ENCODE data around the gene UNC79.

Gene UNC79

DNA sequence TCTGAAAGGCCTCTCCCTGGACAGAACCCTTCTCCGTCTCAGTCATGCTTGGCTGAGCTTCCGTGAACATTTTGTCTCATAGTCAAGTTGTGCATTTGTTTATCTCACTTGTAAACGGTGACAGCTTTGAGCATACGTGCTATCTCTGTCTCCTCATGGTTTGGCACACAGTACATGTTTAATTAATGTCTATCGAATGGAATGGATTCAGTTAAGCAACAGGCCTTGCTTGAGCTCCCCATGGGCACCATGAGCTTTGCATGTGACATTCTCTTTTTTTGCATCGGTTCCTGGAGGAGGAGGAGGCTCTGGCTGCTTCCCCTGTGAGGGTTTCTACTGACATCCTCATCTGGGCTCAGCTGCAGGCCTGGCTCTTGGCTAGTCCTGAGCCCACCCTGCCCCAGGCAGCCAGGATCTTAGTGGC is 277.6 kb downstream of the UNC79 start:
- no peak for DNase-seq
- no peaks in the 10 kb centered on the region for H3K9me3 Mint-ChIP-seq
- H3K4me3 Mint-ChIP-seq: no peak overlapping the region

DNA sequence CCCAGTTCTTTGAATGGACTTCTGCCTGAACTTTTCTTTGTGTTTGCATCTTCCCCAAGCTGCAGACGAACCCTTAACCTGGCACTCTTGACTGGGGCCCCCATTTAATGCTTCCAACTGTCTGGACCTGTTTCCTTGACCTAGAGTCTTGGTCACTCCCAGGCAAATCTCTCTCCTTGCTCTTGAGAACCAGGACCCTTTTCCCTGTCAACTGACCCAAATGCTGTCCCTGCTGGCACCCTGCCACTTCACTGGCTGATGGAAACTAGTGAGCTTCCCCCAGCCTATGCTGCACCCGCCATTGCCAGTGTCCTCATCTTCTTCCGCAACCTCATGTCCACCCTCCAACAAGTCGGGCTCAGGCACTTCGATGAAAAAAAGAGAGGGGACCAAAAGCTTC is 278.1 kb downstream of the UNC79 start:
- Mint-ChIP-seq H3K27ac (no peak overlapping the region), H3K27me3 (peaks cover 5% of the 10 kb centered on the region), H3K36me3 (ENCODE audit: low read depth) (no peaks in the 10 kb centered on the region), H3K9me3 (no peaks in the 10 kb centered on the region), H3K4me3 (no peak overlapping the region), H3K4me1 (ENCODE audit: low read depth) (no peaks in the 10 kb centered on the region)
- DNase-seq: no peak

More for the DNA sequence above, 277.6 kb downstream of the UNC79 start:
- Mint-ChIP-seq H3K4me1 (ENCODE audit: low read depth) (no peaks in the 10 kb centered on the region), H3K27ac (no peak overlapping the region), H3K36me3 (ENCODE audit: low read depth) (no peaks in the 10 kb centered on the region), H3K27me3 (peaks cover 10% of the 10 kb centered on the region)

DNA sequence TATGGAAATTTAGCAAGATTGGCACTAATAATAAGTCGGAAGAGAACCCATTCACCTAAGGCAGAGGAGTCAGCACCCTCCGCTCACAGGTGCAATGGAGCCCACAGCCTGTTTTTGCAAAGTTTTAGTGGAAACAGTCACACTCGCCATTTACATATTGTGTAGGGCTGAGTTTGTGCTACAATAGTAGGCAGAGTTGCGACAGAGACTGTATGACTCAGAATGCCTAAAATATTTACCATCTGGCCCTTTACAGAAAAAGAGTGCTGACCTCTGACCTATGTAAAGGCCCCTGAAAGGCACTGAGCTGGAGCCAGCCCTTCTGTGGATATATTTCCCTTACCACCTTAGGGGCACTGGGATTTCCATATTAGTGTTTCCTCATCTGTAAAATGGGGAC is 278.5 kb downstream of the UNC79 start:
- Mint-ChIP-seq H3K27me3 (peaks cover 4% of the 10 kb centered on the region), H3K9me3 (no peaks in the 10 kb centered on the region), H3K4me3 (no peak overlapping the region), H3K4me1 (ENCODE audit: low read depth) (no peaks in the 10 kb centered on the region), H3K36me3 (ENCODE audit: low read depth) (no peaks in the 10 kb centered on the region), H3K27ac (no peak overlapping the region)
- DNase-seq: no peak

DNA sequence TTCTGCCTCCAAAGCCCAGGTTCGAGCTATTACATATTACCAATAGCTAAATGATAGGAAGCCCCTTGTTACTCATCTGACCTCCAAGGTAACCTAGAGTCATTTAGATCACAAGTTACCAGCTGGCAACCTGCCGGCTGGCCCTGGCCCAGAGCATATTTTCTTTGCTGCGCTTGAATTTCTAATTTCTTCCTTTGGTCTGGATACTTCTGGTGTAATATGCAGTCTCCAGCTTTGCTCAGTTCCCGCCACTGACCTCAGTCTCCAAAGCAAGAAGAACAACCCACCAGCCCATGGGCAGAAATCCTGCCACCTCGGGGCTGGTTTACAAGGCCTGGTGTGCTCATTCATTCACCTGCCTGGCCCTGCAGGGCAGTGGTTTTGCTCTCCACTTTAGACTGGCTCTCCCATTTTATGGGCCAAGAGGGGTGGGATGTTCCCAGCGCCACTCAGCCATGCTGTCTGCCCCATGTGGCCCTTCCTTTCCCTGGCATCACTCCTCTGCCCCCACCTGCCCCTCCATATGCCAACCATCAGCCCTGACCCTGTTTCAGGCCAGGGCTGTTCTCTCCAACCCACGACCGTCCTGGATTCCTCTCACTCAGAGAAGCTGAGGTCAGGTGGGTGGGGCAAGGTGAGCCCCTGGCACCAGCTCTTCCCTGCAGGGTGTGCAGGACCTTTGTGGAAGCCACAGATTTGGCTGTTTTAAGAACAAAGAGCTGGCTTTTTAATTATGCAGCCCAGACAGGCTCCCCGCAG is 281.5 kb downstream of the UNC79 start:
- Mint-ChIP-seq H3K9me3 (no peaks in the 10 kb centered on the region), H3K36me3 (ENCODE audit: low read depth) (no peaks in the 10 kb centered on the region), H3K27me3 (peaks cover 5% of the 10 kb centered on the region), H3K4me3 (no peak overlapping the region), H3K27ac (no peak overlapping the region), H3K4me1 (ENCODE audit: low read depth) (no peaks in the 10 kb centered on the region)
- DNase-seq: no peak

DNA sequence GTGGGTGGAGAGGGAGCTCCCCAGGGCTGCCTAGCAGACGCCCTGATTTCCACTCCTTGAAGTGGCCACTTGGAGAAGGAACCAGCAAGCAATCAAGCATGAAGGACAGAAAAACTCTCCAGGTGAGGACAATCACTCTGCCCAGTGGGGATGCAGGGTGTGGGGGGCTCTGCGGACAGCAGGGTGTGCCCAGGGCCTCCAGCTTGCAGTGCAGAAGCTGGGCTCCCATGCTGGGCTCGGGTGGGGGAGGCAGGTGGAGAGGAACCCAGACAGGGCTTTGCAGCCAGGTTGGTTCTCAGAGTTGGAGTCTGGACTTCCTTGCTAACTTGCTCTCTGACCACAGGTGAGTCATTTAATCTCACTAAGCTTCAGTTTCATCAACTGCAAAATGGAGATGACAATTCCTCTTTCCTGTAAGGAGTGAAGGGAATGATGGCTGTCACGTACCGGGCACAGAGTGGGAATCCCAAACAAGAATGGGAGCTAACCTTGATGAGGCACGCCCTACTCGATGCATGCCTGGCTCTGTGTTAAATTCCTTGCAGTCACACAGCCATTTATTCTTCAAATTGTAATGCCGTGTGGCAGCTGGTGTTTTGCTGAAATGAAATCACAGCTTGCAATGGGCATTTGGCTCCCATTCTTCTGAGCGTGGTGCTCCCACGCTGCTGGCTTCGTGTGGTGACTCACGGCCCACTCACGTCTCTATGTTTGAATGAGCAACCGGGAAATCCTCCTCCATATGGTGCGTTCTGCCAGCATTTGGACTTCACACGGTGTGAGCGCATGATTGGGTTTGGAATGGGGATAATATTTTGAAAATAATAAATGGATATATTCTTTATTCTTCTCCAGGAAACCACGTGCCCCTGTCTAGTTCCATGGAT is 282.3 kb downstream of the UNC79 start:
- H3K27ac Mint-ChIP-seq: no peak overlapping the region
- H3K27me3 Mint-ChIP-seq: peaks cover 5% of the 10 kb centered on the region
- no peaks in the 10 kb centered on the region for H3K9me3 Mint-ChIP-seq
- H3K4me1 Mint-ChIP-seq (ENCODE audit: low read depth): no peaks in the 10 kb centered on the region
- H3K4me3 Mint-ChIP-seq: no peak overlapping the region
- no peaks in the 10 kb centered on the region for H3K36me3 Mint-ChIP-seq (ENCODE audit: low read depth)
- no peak for DNase-seq

DNA sequence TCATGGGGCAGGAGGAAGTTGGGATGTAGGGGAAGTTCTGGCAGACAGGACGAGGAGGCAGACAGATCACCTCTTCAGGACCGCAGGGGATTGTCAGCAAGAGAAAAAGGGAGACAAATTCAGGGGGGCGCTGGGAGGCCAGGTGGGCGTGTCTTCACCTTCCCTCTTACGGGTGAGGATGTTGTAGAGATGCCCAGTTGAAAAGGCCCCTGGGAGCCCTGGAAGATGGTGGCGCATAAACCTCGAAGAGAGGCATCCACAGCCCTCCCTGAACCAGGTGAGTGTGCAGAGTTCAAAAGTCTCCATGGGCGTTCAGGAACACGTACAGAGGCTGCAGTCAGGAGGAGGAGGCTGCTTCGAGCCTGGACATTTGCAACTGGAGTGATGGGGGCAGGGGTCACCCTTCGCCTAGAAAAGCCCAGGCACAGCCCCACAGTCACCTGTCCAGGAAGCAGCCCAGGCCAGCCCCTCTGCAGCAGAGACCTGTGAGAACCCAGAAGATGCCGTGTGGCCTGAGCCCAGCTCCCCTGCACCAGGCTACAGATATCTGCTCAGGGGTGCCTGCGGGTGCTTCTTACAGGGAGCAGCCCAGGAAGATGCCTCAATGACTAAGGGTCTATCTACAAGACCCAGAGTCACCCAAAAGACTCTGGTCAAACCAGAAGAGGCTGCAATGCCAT is 283.1 kb downstream of the UNC79 start:
- Mint-ChIP-seq H3K36me3 (ENCODE audit: low read depth) (no peaks in the 10 kb centered on the region), H3K27me3 (peaks cover 5% of the 10 kb centered on the region), H3K27ac (no peak overlapping the region), H3K9me3 (no peaks in the 10 kb centered on the region), H3K4me1 (ENCODE audit: low read depth) (no peaks in the 10 kb centered on the region), H3K4me3 (no peak overlapping the region)
- DNase-seq: no peak

DNA sequence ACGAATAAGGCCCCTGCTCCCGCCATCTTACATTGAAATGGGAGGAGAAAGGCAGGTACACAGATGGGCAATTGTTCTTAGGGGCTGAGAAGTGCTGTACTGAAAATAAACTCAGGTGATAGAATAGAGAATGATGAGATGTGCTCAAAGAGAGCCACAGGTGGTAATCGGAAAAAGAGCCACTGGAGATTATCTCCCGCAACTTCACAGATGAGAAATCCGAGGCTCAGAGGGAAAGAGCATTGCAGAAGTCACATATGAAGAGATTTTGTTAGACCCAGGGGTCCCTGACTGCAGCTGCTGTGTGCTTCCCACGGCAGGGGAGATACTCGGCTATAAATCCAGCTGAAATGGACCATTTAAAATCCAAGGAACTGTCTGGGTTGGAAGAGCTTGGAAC is 283.9 kb downstream of the UNC79 start:
- Mint-ChIP-seq H3K36me3 (ENCODE audit: low read depth) (no peaks in the 10 kb centered on the region), H3K4me3 (no peak overlapping the region), H3K9me3 (no peaks in the 10 kb centered on the region), H3K4me1 (ENCODE audit: low read depth) (no peaks in the 10 kb centered on the region), H3K27me3 (peaks cover 5% of the 10 kb centered on the region), H3K27ac (no peak overlapping the region)
- DNase-seq: no peak

DNA sequence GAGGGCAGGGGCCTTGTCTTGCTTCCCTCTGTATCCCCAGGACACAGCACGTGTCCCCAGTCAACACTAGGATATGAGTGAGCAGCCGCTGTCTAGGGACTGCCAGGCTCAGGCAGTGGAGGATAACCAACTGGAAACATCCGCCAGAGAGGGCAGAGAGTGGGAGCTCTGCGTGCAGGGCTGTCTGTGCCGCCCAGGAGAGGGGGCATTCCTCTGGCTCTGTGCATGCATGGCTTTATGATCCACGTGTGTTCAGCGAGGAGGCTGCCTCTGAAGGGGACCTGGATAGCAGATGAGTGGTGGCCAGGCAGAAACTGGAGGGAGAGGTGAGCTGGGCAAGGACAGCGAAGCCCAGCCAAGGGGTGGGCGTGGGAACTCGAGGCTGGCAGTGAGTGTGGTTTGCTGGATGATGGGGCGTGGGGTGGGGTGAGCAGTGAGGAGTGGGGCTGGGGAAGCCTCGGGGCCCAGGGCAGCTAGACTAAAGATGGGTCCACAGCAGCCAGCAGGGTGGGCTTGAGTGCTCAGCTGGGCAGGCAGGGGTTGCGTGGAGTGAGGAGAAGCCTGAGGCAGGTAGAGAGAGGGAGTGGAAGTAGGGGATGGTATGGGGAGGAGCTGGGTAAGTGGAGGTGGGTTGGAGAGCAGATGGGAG is 284.7 kb downstream of the UNC79 start:
- Mint-ChIP-seq H3K27ac (no peak overlapping the region), H3K36me3 (ENCODE audit: low read depth) (no peaks in the 10 kb centered on the region), H3K4me3 (no peak overlapping the region), H3K9me3 (no peaks in the 10 kb centered on the region), H3K27me3 (peaks cover 5% of the 10 kb centered on the region), H3K4me1 (ENCODE audit: low read depth) (no peaks in the 10 kb centered on the region)
- DNase-seq: no peak

DNA sequence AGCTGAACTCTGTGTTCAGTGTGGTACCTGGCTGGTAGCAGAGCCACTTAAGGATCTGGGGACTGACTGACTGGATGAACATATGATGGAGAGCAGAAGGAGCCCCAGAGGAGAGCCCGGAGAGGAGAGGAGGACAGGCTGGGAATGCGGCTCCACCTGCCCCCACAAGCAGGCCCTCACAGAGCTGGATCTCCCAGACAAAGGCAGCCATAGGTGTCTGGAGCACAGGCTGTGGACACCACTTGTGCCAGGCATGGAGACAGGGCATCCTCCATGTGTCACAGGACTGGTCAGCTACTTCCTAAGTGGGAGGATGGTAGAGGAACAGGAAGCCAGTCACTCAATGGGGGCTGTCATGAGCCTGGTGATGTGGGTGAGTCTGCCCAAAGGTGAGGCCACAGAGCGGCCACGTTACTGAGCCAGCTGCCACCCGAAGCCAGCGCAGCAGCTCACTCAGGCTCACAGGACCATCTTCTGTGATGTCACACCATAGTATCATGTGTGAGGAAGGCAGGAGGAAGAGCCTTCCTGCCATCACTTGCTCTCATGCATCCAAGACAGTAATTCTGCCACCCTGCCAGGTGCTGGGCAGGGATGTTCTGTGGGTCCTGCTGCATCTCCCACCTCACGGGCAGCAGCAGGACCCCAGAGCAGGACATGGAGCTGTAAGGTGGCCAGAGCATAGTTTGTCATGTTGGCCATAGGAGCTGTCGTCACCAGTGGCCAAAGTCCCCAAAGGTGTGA is 285.4 kb downstream of the UNC79 start:
- H3K4me1 Mint-ChIP-seq (ENCODE audit: low read depth): no peaks in the 10 kb centered on the region
- H3K27ac Mint-ChIP-seq: no peak overlapping the region
- no peak overlapping the region for H3K4me3 Mint-ChIP-seq
- H3K27me3 Mint-ChIP-seq: peaks cover 5% of the 10 kb centered on the region
- DNase-seq: no peak
- no peaks in the 10 kb centered on the region for H3K36me3 Mint-ChIP-seq (ENCODE audit: low read depth)
- no peaks in the 10 kb centered on the region for H3K9me3 Mint-ChIP-seq

DNA sequence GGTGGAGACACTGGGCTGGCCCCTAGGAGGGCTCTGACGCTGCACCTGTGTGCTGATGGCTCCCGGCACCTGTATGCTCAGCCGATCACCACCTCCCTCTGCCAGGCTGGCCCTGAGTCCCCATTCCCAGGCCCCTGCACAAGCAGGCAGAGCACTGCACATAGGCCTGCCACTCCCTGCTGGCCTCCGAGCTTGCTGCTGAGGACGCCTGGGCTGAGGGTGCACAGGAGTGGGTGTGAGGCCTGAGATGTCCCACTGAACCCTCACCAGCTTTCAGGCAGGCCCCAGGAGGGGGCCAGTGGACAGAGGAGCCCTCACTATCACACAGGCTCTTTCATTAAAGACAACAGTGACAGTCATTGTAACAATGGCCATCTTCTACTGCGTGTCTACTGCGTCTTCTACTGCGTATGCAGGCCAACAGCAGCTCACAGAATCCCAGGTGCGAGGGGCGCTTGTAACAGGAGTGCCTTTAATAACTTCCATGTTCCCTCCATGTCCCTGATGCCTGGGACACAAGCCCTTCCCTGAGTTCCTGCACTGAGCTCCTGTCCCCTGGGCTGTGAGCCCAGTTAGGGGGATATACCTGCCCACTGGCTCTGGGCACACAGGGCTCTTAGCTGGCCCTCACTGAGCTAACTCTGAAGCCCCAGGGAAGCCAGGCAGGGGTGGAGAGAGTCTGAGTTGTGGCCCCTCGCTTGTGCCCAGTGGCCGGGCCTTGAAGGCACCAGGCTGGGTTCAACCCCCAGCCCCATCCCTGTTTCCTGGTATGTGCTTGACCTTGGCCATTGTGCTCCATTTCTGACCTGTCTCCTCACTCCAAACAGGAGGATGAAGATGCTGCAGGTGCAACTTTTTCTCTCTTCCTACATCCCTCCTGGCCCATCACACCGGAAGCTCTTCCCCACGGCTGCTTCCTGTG is 286.3 kb downstream of the UNC79 start:
- no peaks in the 10 kb centered on the region for H3K36me3 Mint-ChIP-seq (ENCODE audit: low read depth)

DNA sequence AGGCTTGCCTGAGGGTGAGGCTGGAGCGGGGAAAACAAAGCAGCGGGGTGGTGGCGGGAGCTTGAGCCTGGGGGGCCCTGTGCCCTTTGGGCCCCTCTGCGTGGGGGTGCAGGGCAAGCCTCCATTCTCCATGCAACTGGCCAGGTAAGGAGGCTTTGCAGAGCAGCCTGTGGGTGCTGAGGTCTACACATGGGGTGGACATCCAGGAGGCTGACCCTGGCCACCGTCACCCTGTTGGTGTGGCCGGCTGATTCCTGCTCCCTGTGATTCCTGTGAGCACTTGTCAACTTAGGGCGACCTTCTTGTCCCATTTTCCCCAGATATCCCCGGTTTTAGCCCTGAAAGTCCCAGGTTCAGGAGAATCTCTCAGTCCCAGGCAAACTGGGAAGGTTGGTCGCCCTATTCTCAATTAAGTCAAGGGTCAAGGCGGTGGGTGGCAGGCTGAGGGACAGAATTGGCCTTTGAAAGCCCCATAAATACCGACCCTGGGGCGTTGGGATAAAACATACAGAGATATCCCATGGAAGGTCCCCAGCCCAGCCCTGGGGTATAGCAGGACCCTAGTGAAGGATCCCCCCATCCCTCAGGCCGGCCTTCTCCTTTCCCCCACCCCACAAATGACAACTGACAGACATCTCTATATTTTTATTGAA is 287.1 kb downstream of the UNC79 start:
- Mint-ChIP-seq H3K36me3 (ENCODE audit: low read depth) (no peaks in the 10 kb centered on the region), H3K4me3 (no peak overlapping the region), H3K27me3 (peaks cover 5% of the 10 kb centered on the region), H3K9me3 (no peaks in the 10 kb centered on the region), H3K27ac (no peak overlapping the region), H3K4me1 (ENCODE audit: low read depth) (no peaks in the 10 kb centered on the region)
- no peak for DNase-seq

More for the DNA sequence above, 286.3 kb downstream of the UNC79 start:
- Mint-ChIP-seq H3K27ac (no peak overlapping the region), H3K4me1 (ENCODE audit: low read depth) (no peaks in the 10 kb centered on the region), H3K27me3 (peaks cover 5% of the 10 kb centered on the region), H3K4me3 (no peak overlapping the region), H3K9me3 (no peaks in the 10 kb centered on the region)
- DNase-seq: no peak

DNA sequence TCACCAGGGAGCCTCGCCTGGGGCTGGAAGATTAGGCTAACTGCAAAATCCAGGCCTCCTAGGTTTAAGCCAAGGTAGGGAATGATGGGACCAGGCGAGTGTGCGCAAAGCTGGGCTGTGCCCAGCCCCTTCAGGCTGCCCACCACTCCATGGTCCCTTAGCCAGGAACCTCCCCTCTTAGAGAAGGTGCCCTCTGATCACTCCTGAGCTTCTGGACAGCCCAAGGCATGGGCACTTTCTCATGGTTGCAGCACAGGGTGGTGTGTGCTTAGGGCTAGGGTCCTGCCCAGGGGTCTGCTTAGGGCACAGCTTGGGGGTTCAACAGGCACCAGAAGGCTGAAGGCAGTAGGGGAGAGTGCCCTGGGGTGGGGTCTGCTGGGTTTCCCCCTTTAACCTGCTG is 288.5 kb downstream of the UNC79 start:
- Mint-ChIP-seq H3K9me3 (no peaks in the 10 kb centered on the region), H3K27me3 (peaks cover 4% of the 10 kb centered on the region), H3K27ac (no peak overlapping the region), H3K36me3 (ENCODE audit: low read depth) (no peaks in the 10 kb centered on the region), H3K4me1 (ENCODE audit: low read depth) (no peaks in the 10 kb centered on the region), H3K4me3 (no peak overlapping the region)
- DNase-seq: no peak

All from activated T-cell treated with anti-CD3 and anti-CD28 coated beads, Interleukin-2, amount 50 U/mL, for 24 hours (primary cell).